Transverse colon (tissue), 3 donors: ENCODE measurements around the gene FRRS1.

Experiments used
- CTCF ChIP-seq, 5 experiments: fragments of 200-600 bp in 3 of 5; fragments of 450-650 bp in 2 of 5; sonication (generic) in 3 of 5; IDR thresholded peaks; 1 replicate in 2 of 5; 2 replicates in 3 of 5; pipeline ENCODE4 v1.5.1; 2016 to 2017; ENCODE audit warnings: antibody characterized with exemption in 5 of 5, inconsistent platforms in 3 of 5, mild to moderate bottlenecking in 2 of 5, moderate library complexity in 1 of 5
- POLR2A ChIP-seq: fragments of 450-650 bp; IDR thresholded peaks from one replicate; pipeline ENCODE4 v1.6.1; 2016; ENCODE audit warnings: antibody characterized with exemption, mild to moderate bottlenecking, moderate library complexity

GRCh38 chr1:99672038-99672437 lies 94.4 kb downstream of the FRRS1 start:
- no peak for TF ChIP-seq POLR2A
- no peak for TF ChIP-seq CTCF (IDR thresholded peaks at IDR 0.05)
